ENCODE results near the gene NDUFA5. TPM values are rescaled to one million over a fixed set of nuclear protein-coding genes. Genes with fewer than 3 reads are reported as not detected.
A peak's percentile ranks its signal among the peaks of the same experiment; 100 is the strongest.

The NDUFA5 gene
- total RNA-seq, 1 donor from 2014 or later: 42.2 TPM

GRCh38 chr7:123580406-123581161, 23.0 kb upstream of the NDUFA5 start:
- DNase-seq (ENCODE audit: low read depth): no peak
- Histone ChIP-seq H3K36me3 (ENCODE audit: control insufficient read depth, insufficient read depth, low read length) (no peaks in the 10 kb centered on the region), H3K27me3 (ENCODE audit: control insufficient read depth, insufficient read depth, low read length) (no peaks in the 10 kb centered on the region), H3K4me3 (ENCODE audit: low read depth, low read length) (no peak overlapping the region)
- peak; percentile 80 for TF ChIP-seq CTCF (IDR thresholded peaks at IDR 0.05; ENCODE audit: insufficient read depth, low read length, poor library complexity, severe bottlenecking)

GRCh38 chr7:123579416-123579815, 21.8 kb upstream of the NDUFA5 start:
- Histone ChIP-seq H3K36me3 (ENCODE audit: control insufficient read depth, insufficient read depth, low read length) (no peaks in the 10 kb centered on the region), H3K4me3 (ENCODE audit: low read depth, low read length) (no peak overlapping the region), H3K27me3 (ENCODE audit: control insufficient read depth, insufficient read depth, low read length) (no peaks in the 10 kb centered on the region)
- no peak for DNase-seq (ENCODE audit: low read depth)
- no peak for TF ChIP-seq CTCF (IDR thresholded peaks at IDR 0.05; ENCODE audit: insufficient read depth, low read length, poor library complexity, severe bottlenecking)

- no peak for TF ChIP-seq CTCF (IDR thresholded peaks at IDR 0.05; ENCODE audit: insufficient read depth, low read length, poor library complexity, severe bottlenecking)
- no peak for DNase-seq (ENCODE audit: low read depth)
- Histone ChIP-seq H3K36me3 (ENCODE audit: control insufficient read depth, insufficient read depth, low read length) (no peaks in the 10 kb centered on the region), H3K4me3 (ENCODE audit: low read depth, low read length) (no peak overlapping the region), H3K27me3 (ENCODE audit: control insufficient read depth, insufficient read depth, low read length) (no peaks in the 10 kb centered on the region)
These were observed 16.4 kb upstream of the NDUFA5 start for GRCh38 chr7:123573896-123574467.

DNA sequence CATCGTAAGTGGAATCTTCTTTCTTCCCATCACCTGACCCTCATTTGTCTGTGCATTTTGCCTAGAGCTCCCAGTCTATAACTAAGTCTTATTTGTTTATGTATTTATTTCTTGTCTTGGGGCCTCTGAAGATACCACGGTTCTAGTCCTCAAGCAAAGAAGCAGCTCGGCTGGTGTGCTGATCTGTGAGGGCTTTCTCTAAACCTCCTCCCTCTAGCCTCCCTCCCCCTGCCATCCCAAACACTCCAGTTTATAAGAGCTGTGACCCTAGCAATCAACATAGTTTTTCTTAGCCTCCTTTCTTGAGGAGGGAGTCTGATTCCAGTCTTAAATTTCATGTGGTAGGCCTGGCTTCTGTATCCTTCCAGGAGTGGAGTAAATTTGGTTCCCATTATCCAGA, 15.7 kb upstream of the NDUFA5 start:
- DNase-seq (ENCODE audit: low read depth): no peak
- Histone ChIP-seq H3K27me3 (ENCODE audit: control insufficient read depth, insufficient read depth, low read length) (no peaks in the 10 kb centered on the region), H3K4me3 (ENCODE audit: low read depth, low read length) (no peak overlapping the region), H3K36me3 (ENCODE audit: control insufficient read depth, insufficient read depth, low read length) (no peaks in the 10 kb centered on the region)
- no peak for TF ChIP-seq CTCF (IDR thresholded peaks at IDR 0.05; ENCODE audit: insufficient read depth, low read length, poor library complexity, severe bottlenecking)

- Histone ChIP-seq H3K27me3 (ENCODE audit: control insufficient read depth, insufficient read depth, low read length) (no peaks in the 10 kb centered on the region), H3K4me3 (ENCODE audit: low read depth, low read length) (no peak overlapping the region), H3K36me3 (ENCODE audit: control insufficient read depth, insufficient read depth, low read length) (no peaks in the 10 kb centered on the region)
- no peak for TF ChIP-seq CTCF (IDR thresholded peaks at IDR 0.05; ENCODE audit: insufficient read depth, low read length, poor library complexity, severe bottlenecking)
- no peak for DNase-seq (ENCODE audit: low read depth)
These were observed 14.1 kb upstream of the NDUFA5 start for GRCh38 chr7:123571684-123572083.

All from kidney epithelial cell (primary cell).